ENCODE data around the gene IL1B.

DNA sequence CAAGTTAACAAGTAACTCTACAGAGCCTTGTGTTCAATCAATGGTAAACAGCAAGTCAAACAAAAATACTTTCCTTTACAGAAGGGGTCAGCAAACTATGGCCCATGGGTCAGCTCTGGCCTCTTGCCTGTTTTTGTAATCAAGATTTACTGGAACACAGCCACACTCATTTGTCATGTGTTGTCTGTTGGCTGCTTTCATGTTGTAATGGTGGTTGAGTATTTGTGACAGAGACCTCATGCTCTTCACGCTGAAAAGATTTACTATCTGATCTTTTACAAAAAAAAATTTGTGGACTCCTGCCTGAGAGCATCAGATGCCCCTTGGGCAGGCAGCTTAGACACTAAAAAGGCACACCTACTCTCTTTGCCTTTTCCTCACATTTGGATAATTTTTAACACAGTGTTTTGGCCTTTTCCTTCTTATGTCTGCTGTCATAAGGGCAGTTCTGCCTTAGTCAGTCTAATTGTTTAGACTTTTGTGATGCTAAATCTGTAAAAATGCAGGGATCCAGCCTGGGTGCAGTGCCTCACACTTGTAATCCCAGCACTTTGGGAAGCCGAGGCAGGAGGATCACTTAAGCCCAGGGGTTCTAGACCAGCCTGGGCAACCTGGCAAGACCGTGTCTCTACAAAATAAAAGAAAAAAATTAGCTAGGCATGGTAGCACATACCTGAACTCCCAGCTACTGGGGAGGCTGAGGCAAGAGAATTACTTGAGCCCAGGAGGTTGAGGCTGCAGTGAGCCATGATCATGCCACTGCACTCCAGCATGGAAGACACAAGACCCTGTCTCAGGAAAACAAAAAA lies 18.3 kb downstream of the IL1B start:
- TF ChIP-seq EZH2 (IDR thresholded peaks at IDR 0.05; ENCODE audit: borderline replicate concordance, insufficient read depth, low read length, poor library complexity, severe bottlenecking) (no peak), POLR2AphosphoS5 (IDR thresholded peaks at IDR 0.05) (no peak), CTCF (IDR thresholded peaks at IDR 0.05; ENCODE audit: poor library complexity, severe bottlenecking) (no peak), SMC3 (conservative IDR thresholded peaks at IDR 0.05; ENCODE audit: poor library complexity) (no peak), TAF1 (IDR thresholded peaks at IDR 0.05; ENCODE audit: low read depth) (no peak), RAD21 (conservative IDR thresholded peaks at IDR 0.05) (no peak), EP300 (conservative IDR thresholded peaks at IDR 0.05; ENCODE audit: poor library complexity, severe bottlenecking) (no peak), MXI1 (conservative IDR thresholded peaks at IDR 0.05; ENCODE audit: poor library complexity, severe bottlenecking) (no peak)
- TF ChIP-seq, protein P1, sequence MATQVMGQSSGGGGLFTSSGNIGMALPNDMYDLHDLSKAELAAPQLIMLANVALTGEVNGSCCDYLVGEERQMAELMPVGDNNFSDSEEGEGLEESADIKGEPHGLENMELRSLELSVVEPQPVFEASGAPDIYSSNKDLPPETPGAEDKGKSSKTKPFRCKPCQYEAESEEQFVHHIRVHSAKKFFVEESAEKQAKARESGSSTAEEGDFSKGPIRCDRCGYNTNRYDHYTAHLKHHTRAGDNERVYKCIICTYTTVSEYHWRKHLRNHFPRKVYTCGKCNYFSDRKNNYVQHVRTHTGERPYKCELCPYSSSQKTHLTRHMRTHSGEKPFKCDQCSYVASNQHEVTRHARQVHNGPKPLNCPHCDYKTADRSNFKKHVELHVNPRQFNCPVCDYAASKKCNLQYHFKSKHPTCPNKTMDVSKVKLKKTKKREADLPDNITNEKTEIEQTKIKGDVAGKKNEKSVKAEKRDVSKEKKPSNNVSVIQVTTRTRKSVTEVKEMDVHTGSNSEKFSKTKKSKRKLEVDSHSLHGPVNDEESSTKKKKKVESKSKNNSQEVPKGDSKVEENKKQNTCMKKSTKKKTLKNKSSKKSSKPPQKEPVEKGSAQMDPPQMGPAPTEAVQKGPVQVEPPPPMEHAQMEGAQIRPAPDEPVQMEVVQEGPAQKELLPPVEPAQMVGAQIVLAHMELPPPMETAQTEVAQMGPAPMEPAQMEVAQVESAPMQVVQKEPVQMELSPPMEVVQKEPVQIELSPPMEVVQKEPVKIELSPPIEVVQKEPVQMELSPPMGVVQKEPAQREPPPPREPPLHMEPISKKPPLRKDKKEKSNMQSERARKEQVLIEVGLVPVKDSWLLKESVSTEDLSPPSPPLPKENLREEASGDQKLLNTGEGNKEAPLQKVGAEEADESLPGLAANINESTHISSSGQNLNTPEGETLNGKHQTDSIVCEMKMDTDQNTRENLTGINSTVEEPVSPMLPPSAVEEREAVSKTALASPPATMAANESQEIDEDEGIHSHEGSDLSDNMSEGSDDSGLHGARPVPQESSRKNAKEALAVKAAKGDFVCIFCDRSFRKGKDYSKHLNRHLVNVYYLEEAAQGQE (IDR thresholded peaks at IDR 0.05; ENCODE audit: borderline replicate concordance): no peak
